GM21528 (cell line): ENCODE results near the gene AMZ1.
A peak's percentile ranks its signal among the peaks of the same experiment; 100 is the strongest.
"Not testable (repeated sequence)": the region's sequence is repeated elsewhere in the genome, so short reads cannot be mapped to it uniquely, and the experiment has no call there.

Experiments used
- ATAC-seq: cut with Tn5 transposase; IDR thresholded peaks from one replicate; pipeline ENCODE4 v1.9.1; 2021; ENCODE audit warnings: mild to moderate bottlenecking, moderate library complexity; ENCODE audit not compliant: unreplicated experiment, low FRiP score

AMZ1 gene

DNA sequence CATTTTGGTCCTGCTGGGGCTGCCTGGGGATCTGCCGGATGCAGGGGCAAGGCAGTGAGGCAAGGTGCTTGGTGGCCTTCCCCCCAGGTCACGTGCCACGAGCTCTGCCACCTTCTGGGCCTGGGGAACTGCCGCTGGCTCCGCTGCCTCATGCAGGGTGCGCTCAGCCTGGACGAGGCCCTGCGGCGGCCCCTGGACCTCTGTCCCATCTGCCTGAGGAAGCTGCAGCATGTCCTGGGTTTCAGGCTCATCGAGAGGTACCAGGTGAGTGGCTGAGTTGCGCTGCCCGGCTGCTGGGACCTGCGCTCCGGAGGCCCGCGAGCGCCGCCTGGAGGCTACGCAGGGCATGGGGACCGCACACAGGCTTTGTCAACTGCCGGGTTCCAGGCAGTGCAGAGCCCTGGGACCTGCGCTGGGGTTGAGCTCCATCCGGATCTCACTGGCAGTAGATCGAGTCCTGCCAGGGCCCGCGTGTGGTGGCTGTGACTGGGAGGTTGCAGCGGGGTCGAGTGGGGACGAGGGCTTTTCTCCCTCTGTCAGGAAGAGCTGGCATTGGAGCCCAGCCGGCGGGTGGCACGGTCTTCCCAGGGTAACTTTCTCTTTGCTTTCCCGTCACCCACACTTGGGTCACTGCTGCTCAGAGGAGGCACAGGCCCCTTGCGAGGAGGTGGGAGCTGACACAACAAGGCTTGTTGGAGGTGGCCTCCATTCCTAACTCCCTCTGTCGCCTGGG is 21.7 kb downstream of the AMZ1 start:
- peak; percentile 78 for ATAC-seq

DNA sequence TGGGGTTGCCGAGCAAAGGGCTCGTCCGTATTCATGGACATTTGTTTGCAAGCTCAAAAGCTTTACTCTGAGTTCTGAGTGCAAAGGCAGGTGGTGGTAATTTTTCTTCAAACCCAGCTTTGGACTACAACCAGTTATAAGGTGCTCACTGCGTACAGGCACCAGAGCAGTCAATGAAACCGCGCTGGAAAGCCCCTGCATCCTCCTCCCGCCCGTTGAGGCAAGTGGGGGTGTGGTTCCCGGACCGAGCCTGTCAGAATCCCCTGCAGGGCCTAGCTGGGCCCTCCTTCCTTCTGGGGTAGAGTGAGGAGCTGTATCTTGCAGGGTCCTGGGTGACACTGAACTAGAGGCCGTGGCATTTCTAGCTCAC is 22.3 kb downstream of the AMZ1 start:
- ATAC-seq: peak; percentile 46

GRCh38 chr7:2710901-2711551 is 23.0 kb downstream of the AMZ1 start:
- no peak for ATAC-seq

- ATAC-seq: no peak
Observed at GRCh38 chr7:2711895-2712675, 24.1 kb downstream of the AMZ1 start.

- no peak for ATAC-seq
Observed at GRCh38 chr7:2713370-2713769, 25.4 kb downstream of the AMZ1 start.

DNA sequence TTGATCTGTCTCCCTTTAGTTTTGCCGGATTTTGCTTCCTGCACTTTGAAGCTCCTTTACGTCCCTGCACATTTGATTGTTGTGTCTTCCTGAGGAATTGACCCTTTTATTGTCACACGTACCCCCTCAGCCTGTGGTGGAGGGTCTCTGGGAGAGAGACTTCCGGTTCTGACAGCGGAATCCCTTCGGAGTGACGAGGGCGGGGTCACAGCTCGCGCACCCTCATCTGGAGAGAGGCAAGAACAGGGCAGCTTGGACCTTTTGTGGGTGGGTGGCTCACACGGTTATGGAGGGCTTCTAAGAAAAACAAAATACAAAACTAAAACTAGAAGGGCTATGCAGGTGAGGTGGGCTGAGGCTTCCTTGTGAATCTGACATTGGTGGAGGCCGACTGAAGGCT is 26.0 kb downstream of the AMZ1 start:
- no peak for ATAC-seq

DNA sequence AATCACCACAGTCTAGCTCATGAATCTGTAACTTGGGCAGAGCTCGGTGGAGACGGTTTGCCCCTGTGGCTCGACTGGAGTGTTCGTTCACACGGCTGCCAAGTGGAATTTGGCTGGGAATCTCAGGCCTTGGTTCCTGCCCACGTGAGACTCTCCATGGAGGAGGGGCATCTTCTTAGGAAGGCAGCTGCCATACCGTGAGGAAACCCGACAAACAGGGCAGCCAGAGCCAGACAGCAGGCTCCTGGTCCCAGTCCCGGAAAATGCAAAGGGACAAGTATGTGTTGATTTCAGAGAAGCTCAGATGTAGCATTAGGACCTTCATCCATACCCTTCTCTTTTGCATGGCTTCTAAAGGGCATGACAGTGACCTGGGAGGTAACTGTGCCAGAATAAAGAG is 26.6 kb downstream of the AMZ1 start:
- no peak for ATAC-seq

DNA sequence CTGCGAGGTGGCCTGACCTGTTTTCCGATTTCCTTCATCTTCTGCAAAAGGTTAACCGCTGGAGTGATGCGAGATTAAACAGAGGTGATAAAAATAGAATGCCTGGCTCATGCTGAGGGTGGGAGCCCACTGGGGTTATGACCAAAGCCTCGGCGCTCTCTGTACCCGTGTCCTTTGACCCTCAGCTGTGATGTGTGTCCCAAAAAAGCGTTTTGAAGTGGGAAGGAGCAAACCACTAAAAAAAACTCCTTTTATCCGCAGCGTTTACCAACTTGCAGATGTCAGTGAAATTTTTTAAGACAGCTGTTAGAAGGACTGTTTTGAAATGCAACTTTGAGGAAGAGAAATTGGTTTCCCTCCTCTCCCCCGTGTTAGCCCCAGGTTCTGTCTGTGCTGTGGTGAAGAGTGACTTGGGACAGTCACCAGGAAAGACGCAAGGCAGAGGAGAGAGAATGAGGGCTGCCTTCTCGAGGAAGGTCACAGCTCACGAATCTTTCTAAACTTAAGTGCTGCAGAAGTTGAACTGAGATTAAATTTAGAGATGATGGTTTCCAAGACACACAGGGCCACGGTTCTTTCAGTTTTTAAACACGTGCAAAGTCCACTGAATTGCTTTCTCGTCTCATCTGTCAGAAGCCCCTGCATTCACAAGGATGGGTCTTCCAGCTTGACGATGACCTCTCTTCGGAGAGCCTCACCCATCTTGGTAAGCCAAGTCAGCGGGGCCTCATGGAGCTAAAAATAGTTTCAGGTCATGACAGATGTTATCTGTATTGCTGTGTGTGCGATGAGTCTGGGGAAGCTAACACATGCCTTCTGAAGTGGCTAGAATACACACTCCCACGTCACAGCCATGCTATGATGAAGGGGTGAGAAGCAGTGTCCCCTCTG is 27.6 kb downstream of the AMZ1 start:
- no peak for ATAC-seq

GRCh38 chr7:2716488-2716887 is 28.5 kb downstream of the AMZ1 start:
- ATAC-seq: no peak

DNA sequence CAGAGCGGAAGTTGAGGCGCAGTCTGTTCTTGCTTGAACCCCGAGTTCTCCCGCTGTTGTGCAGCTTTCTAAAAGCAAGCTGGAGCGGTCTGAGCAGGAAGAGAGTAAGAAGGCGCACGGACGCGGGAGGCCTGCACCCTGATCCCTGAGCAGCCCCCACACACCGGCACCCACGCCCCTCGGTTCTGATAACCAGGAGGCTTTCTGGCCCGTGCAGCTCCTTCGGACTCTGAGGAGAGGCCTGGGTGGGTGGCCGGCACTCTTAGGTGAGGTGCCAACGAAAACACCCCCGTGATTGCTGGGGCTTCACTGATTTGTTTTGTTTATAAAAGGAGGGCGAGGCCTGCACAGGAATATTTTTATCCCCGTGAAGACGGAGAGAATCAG is 28.9 kb downstream of the AMZ1 start:
- ATAC-seq: no peak

DNA sequence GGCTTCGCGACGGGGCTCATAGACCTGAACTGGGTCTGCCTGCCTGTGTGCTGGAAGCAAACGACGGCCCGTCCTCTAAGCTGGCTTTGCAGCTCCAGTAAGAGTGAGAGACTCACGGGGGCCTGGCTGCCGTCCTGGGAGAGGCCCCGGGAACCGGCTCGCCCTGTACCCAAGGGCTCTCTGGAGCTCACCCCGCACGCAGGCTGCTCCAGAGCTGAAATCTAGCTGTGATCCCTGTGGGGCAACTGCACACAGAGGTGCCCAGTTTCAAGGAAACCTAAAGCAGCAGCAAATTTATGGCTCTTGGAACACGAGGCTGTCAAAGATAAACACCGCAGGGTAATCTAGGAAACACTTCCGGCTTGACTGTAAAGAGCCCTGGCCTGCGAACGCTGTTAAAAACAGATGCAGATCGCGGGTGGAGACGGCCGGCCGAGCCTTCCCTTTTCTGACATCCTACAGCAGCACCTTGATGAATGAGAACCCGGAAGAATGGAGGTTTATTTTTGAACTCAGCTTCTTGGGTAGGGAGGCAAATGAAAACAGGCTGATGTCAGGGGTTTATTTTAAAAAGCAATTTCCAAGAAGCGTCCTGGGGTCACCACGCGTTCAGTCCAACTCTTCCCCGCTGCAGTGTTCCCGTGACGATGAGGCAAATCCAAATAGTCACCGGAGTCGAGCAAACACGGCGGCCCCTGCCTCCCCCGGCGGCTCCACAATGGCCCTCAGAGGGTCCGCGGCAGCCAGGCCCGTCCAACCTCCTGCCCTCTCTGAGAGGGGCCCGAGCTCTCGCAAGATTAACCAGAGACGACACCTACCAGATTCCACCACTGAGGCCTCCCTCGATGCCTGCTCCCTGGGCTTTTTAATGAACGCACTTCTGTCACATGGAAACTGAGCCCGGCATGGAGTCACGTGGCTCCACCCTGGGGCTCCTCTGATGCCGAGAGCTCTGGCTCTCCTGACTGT is 29.6 kb downstream of the AMZ1 start:
- ATAC-seq: no peak

GRCh38 chr7:2718296-2718965 is 30.4 kb downstream of the AMZ1 start:
- ATAC-seq: no peak

- no peak for ATAC-seq
Observed at GRCh38 chr7:2719007-2719406, 31.0 kb downstream of the AMZ1 start.

DNA sequence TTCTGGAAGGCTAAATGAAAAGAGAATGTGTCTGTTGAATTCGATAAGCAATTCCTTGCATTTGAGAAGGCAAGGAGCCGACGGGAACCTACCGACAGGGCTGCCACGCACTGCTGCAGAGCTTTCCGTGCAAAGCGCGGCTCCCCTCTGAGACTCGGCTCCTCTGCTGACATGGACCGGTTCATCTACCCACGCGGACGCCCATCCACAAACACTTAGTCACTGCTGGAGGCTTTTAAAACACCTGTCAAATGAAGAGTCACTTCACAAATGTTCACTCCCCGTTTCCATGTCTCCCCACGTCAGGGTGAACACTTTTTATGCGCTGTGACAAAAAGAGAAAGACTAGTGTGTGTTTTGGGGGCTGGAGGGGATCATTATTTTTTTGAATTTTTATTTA is 32.0 kb downstream of the AMZ1 start:
- ATAC-seq: no peak

- no peak for ATAC-seq
Observed at GRCh38 chr7:2721842-2722241, 33.8 kb downstream of the AMZ1 start.

- ATAC-seq: no peak
Observed at GRCh38 chr7:2722591-2722990, 34.6 kb downstream of the AMZ1 start.

DNA sequence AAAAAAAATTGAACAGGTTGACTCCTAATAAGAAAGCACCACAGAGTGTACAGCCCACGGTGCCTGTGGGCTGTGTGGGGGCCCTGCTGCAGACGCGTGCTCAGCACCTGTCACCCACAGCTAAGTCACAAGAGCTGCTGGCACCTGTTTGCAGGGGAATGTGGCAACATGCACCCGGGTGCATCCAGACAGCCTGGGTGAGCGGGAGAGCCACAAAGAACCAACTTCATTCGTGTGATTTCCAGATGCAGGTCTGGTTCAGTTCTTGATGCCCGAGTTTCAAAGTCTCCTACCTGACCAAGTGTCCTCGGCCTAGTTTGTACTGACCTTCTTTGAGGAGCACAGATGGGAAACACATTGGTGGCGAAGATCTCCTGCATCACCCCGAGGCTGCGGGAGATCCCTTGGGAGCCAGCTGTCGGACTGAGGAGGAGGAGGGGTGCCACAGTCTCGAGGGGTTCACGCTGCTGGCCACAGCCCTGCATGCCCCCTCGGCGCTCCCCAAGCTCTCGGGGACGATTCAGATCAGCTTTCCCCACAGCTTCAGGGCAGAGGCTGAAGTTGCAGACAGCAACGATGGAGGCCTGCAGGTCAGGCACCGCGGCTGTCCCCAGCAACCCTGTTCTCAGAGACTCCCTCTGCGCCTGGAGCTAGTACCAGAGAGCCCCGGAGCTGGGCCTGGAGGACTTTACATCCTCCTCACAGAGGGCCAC is 35.3 kb downstream of the AMZ1 start:
- ATAC-seq: no peak

- ATAC-seq: not testable (repeated sequence)
Observed at GRCh38 chr7:2724036-2724435, 36.0 kb downstream of the AMZ1 start.
